ENCODE results near the gene PEDS1. TPM values are rescaled to one million over a fixed set of nuclear protein-coding genes. Genes with fewer than 3 reads are reported as not detected.

Gene PEDS1
- total RNA-seq, 6 donors from 2014 or later, result 30.4 to 59.3 (median 34.2) TPM

- peak overlapping the region in 1 of 4 donors; percentile 58 for H3K27ac ChIP-seq
- WGBS, 2 donors, result 85 to 86% methylated on average over 1 of the region's 1 CpG
- H3K4me1 ChIP-seq, result peaks cover 12 to 21% (median 19%) of the 10 kb centered on the region in 4 donors
- no peak for DNase-seq
- no peaks in the 10 kb centered on the region for H3K27me3 ChIP-seq
- ATAC-seq (ENCODE audit: low FRiP score in 2 of 2), result no peak
- no peaks in the 10 kb centered on the region for H3K9me3 ChIP-seq
- H3K36me3 ChIP-seq, result peaks cover 0 to 31% (median 9%) of the 10 kb centered on the region in 4 donors
- no peak overlapping the region for H3K4me3 ChIP-seq
- TF ChIP-seq EP300 (IDR thresholded peaks at IDR 0.05) (no peak), CTCF (IDR thresholded peaks at IDR 0.05) (no peak), POLR2AphosphoS5 (IDR thresholded peaks at IDR 0.05) (no peak), POLR2A (IDR thresholded peaks at IDR 0.05) (no peak)
Observed at GRCh38 chr20:50198716-50199115, 45.2 kb upstream of the PEDS1 start.

- Histone ChIP-seq H3K36me3 (peaks cover 0 to 36% (median 12%) of the 10 kb centered on the region in 4 donors), H3K27me3 (no peaks in the 10 kb centered on the region), H3K9me3 (no peaks in the 10 kb centered on the region), H3K27ac (peak overlapping the region in 1 of 4 donors; percentile 58), H3K4me3 (no peak overlapping the region), H3K4me1 (peaks cover 17 to 26% (median 21%) of the 10 kb centered on the region in 4 donors)
- DNase-seq (no peak), ATAC-seq (ENCODE audit: low FRiP score in 2 of 2) (no peak)
- TF ChIP-seq POLR2A (IDR thresholded peaks at IDR 0.05), result no peak
- no peak for TF ChIP-seq EP300 (IDR thresholded peaks at IDR 0.05)
- peak in 1 of 2 donors; percentile 11 for TF ChIP-seq POLR2AphosphoS5 (IDR thresholded peaks at IDR 0.05)
- 64 to 72% methylated on average over 11 of the region's 11 CpGs for WGBS, 2 donors
Observed at GRCh38 chr20:50198180-50198666, 44.7 kb upstream of the PEDS1 start.

- Histone ChIP-seq H3K4me3 (no peak overlapping the region), H3K27ac (peak overlapping the region; percentile 6 to 100 (median 24)), H3K9me3 (no peaks in the 10 kb centered on the region), H3K4me1 (peaks cover 20 to 28% (median 23%) of the 10 kb centered on the region in 4 donors), H3K36me3 (peaks cover 0 to 42% (median 14%) of the 10 kb centered on the region in 4 donors), H3K27me3 (no peaks in the 10 kb centered on the region)
- no peak for ATAC-seq (ENCODE audit: low FRiP score in 2 of 2)
- TF ChIP-seq POLR2A (IDR thresholded peaks at IDR 0.05) (no peak), EP300 (IDR thresholded peaks at IDR 0.05) (no peak), POLR2AphosphoS5 (IDR thresholded peaks at IDR 0.05) (no peak), CTCF (IDR thresholded peaks at IDR 0.05) (no peak)
- WGBS, 2 donors, result 64 to 73% methylated on average over 8 of the region's 10 CpGs
- DNase-seq, result no peak
Observed at GRCh38 chr20:50197463-50198179, 44.1 kb upstream of the PEDS1 start.

GRCh38 chr20:50196896-50197295 lies 43.4 kb upstream of the PEDS1 start:
- Histone ChIP-seq H3K27me3 (no peaks in the 10 kb centered on the region), H3K9me3 (no peaks in the 10 kb centered on the region), H3K36me3 (peaks cover 0 to 48% (median 14%) of the 10 kb centered on the region in 4 donors), H3K27ac (peak overlapping the region; percentile 6 to 100 (median 24)), H3K4me1 (peaks cover 20 to 28% (median 23%) of the 10 kb centered on the region in 4 donors), H3K4me3 (no peak overlapping the region)
- DNase-seq (no peak), ATAC-seq (ENCODE audit: low FRiP score in 2 of 2) (no peak)
- TF ChIP-seq POLR2AphosphoS5 (IDR thresholded peaks at IDR 0.05) (no peak), POLR2A (IDR thresholded peaks at IDR 0.05) (no peak), CTCF (IDR thresholded peaks at IDR 0.05) (no peak)
- WGBS, 2 donors, result 84 to 98% methylated on average over 6 of the region's 6 CpGs

GRCh38 chr20:50196248-50196647 lies 42.7 kb upstream of the PEDS1 start:
- H3K27me3 ChIP-seq, result no peaks in the 10 kb centered on the region
- ATAC-seq (ENCODE audit: low FRiP score in 2 of 2), result no peak
- DNase-seq, result no peak
- WGBS, 2 donors, result 78 to 92% methylated on average over 4 of the region's 4 CpGs
- TF ChIP-seq POLR2A (IDR thresholded peaks at IDR 0.05) (no peak), EP300 (IDR thresholded peaks at IDR 0.05) (no peak), CTCF (IDR thresholded peaks at IDR 0.05) (no peak), POLR2AphosphoS5 (IDR thresholded peaks at IDR 0.05) (no peak)
- H3K4me1 ChIP-seq, result peaks cover 20 to 28% (median 23%) of the 10 kb centered on the region in 4 donors
- H3K27ac ChIP-seq, result peak overlapping the region in 3 of 4 donors; percentile 48 to 100 (median 99)
- no peak overlapping the region for H3K4me3 ChIP-seq
- no peaks in the 10 kb centered on the region for H3K9me3 ChIP-seq
- H3K36me3 ChIP-seq, result peaks cover 0 to 48% (median 14%) of the 10 kb centered on the region in 4 donors

Data from upper lobe of left lung (tissue), 6 donors.